Upper lobe of right lung (tissue), 1 donor: ENCODE data around the gene SERPINB5. TPM values are rescaled to one million over a fixed set of nuclear protein-coding genes. Genes with fewer than 3 reads are reported as not detected.

Source experiments
- ATAC-seq: fragments of 200-7000 bp; cut with Tn5 transposase; one replicate; pipeline ENCODE4 v1.9.1; 2020; ENCODE audit warnings: mild to moderate bottlenecking, moderate library complexity
- DNase-seq: peaks from one replicate; pipeline ENCODE4 v3.0.0-alpha.2; 2020
- H3K27ac ChIP-seq: fragments of 200-600 bp; one replicate; pipeline ENCODE4 v1.8.0; 2022
- H3K27me3 ChIP-seq: fragments of 200-600 bp; one replicate; pipeline ENCODE4 v1.8.0; 2022; ENCODE audit warnings: mild to moderate bottlenecking
- H3K36me3 ChIP-seq: fragments of 200-600 bp; one replicate; pipeline ENCODE4 v1.8.0; 2022
- H3K4me1 ChIP-seq: fragments of 200-600 bp; one replicate; pipeline ENCODE4 v1.8.0; 2022
- H3K4me3 ChIP-seq: fragments of 200-600 bp; one replicate; pipeline ENCODE4 v1.8.0; 2022; ENCODE audit warnings: mild to moderate bottlenecking
- H3K9me3 ChIP-seq: fragments of 200-600 bp; one replicate; pipeline ENCODE4 v1.8.0; 2022
- intact Hi-C: fragments of 100-400 bp; cut with DNase I; formaldehyde crosslinking; loops from one replicate; pipeline ENCODE4 v1.11.0; 2022
- total RNA-seq: library from RNA; stranded (reverse); fragmentation: NEBNext Ultra II Directional; extraction: Animal tissue kit (Norgen Biotek cat#: 25700); gene quantifications from one replicate; pipeline ENCODE4 v1.2.1, GENCODE V29; 2021
- TF ChIP-seq, protein P1 (sequence below): fragments of 200-600 bp; IDR thresholded peaks from one replicate; pipeline ENCODE4 v1.8.0; 2022; ENCODE audit warnings: antibody characterized with exemption
- donor health status: DM: no; HTN: yes; CAD: no; lungs with severe emphysema.

SERPINB5 gene
- total RNA-seq, 1 donor from 2014 or later = 0.55 TPM

DNA sequence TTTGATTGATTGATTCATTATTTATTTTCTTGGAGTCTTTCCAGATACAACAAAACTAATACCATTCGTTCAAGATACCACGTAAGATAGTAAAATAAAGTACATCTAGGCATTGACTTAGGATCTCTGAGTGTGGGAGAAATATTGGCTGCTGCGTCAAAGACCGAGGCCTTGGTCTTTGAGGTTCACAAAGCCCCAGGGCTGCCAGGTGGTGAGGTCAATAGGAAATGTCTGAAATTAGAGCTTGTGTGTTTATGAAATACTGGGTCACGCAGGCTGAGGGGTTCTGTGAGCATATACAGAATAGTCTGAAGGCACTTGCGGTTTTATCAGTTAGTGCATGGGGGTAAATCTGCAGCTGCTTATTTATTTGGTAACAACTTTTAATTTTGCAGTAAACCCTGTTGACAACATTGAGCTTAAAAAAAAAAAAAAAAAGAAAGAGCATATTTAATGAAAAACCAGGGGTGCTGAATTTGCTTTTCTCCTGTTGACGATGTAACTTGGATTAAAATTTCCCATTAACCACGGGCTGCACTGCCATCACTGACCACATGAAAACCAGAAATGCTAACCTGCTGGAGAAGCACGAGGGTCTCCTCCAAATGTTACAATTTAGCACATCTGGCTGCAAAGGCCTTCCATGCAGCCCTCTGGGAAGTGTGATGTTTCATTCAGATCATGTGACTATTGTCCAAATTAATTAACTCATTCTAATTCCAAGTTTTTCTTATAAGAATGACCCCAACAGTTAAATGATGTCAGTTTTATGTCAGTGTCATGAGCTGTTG lies 38.3 kb downstream of the SERPINB5 start:
- no peaks in the 10 kb centered on the region for H3K9me3 ChIP-seq
- no peaks in the 10 kb centered on the region for H3K4me1 ChIP-seq
- H3K27me3 ChIP-seq = no peaks in the 10 kb centered on the region
- TF ChIP-seq, protein P1, sequence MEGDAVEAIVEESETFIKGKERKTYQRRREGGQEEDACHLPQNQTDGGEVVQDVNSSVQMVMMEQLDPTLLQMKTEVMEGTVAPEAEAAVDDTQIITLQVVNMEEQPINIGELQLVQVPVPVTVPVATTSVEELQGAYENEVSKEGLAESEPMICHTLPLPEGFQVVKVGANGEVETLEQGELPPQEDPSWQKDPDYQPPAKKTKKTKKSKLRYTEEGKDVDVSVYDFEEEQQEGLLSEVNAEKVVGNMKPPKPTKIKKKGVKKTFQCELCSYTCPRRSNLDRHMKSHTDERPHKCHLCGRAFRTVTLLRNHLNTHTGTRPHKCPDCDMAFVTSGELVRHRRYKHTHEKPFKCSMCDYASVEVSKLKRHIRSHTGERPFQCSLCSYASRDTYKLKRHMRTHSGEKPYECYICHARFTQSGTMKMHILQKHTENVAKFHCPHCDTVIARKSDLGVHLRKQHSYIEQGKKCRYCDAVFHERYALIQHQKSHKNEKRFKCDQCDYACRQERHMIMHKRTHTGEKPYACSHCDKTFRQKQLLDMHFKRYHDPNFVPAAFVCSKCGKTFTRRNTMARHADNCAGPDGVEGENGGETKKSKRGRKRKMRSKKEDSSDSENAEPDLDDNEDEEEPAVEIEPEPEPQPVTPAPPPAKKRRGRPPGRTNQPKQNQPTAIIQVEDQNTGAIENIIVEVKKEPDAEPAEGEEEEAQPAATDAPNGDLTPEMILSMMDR = no peak
- intact Hi-C loops = loop anchor here (10.0 kb wide), 1 partner anchor 60 kb away; no protein-coding TSS in a partner anchor
- no peaks in the 10 kb centered on the region for H3K36me3 ChIP-seq
- DNase-seq = no peak
- ATAC-seq = no peak
- no peak overlapping the region for H3K4me3 ChIP-seq
- no peak overlapping the region for H3K27ac ChIP-seq

DNA sequence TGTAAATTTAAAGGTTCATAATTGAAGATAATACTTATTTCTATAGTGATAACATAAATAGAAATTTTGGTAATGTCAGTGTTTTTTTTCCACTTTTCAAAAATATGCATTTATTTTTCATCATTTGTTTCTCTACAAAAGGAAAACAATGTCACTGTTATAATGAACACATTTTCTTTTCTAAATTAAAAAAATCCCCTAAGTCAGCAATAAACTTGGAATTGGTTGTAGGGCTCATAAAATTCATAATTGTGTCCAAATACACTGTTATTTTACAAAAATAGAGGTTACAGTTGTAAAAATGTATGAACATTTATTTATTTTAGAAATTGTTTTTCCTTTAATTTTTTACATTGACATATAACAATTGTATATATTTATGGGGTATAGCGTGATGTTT lies 39.0 kb downstream of the SERPINB5 start:
- no peak for DNase-seq
- H3K27me3 ChIP-seq = no peaks in the 10 kb centered on the region
- H3K27ac ChIP-seq = no peak overlapping the region
- no peaks in the 10 kb centered on the region for H3K4me1 ChIP-seq
- intact Hi-C loops = loop anchor here (10.0 kb wide), 1 partner anchor 59 kb away; no protein-coding TSS in a partner anchor
- no peak overlapping the region for H3K4me3 ChIP-seq
- TF ChIP-seq, protein P1 = no peak
- H3K9me3 ChIP-seq = no peaks in the 10 kb centered on the region
- ATAC-seq = no peak
- no peaks in the 10 kb centered on the region for H3K36me3 ChIP-seq

GRCh38 chr18:63518178-63519012 lies 41.6 kb downstream of the SERPINB5 start:
- Histone ChIP-seq H3K36me3 (no peaks in the 10 kb centered on the region), H3K4me3 (no peak overlapping the region), H3K9me3 (no peaks in the 10 kb centered on the region), H3K27ac (no peak overlapping the region), H3K4me1 (no peaks in the 10 kb centered on the region), H3K27me3 (no peaks in the 10 kb centered on the region)
- peak; percentile 96 for ATAC-seq
- intact Hi-C loops = loop anchor here (10.0 kb wide), 1 partner anchor 56 kb away; no protein-coding TSS in a partner anchor
- DNase-seq = no peak
- TF ChIP-seq, protein P1 = peak; percentile 76

DNA sequence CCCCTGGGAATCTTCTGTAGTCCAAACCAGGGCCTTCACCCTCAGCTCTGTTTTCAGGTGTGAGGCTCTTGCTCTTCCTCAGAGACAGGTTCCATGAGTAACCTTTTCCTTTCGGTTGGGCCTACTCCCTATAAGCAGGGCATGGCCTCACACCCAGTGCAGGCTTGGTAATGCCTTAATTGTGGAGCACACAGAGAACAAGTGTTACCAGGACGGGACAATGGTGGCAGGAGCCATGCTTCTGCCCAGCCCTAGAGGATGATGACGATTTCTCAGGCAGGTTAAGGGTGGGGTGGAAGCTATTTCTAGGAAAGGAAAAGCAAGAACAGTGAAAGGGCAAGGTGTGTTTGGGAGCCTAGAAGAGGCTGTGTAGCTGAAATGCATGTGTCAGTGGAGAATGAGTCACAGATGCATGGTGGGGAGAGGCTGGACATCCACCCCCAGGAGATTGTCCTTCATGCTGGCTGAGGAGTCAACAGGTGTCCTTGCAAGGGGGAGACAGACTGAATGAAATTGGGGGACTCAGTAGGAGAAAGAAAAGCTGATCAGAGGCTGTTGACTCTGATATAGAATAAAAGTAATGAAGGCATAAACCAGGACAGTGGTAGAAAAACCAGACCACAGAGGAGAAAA lies 43.4 kb downstream of the SERPINB5 start:
- DNase-seq = no peak
- H3K4me3 ChIP-seq = no peak overlapping the region
- TF ChIP-seq, protein P1 = no peak
- no peaks in the 10 kb centered on the region for H3K9me3 ChIP-seq
- H3K27ac ChIP-seq = no peak overlapping the region
- ATAC-seq = no peak
- H3K27me3 ChIP-seq = no peaks in the 10 kb centered on the region
- H3K36me3 ChIP-seq = no peaks in the 10 kb centered on the region
- intact Hi-C loops = no loop called here
- no peaks in the 10 kb centered on the region for H3K4me1 ChIP-seq

- intact Hi-C loops = no loop called here
- TF ChIP-seq, protein P1 = no peak
- DNase-seq (no peak), ATAC-seq (no peak)
- no peak overlapping the region for H3K4me3 ChIP-seq
- no peaks in the 10 kb centered on the region for H3K4me1 ChIP-seq
- H3K9me3 ChIP-seq = no peaks in the 10 kb centered on the region
- H3K36me3 ChIP-seq = no peaks in the 10 kb centered on the region
- no peaks in the 10 kb centered on the region for H3K27me3 ChIP-seq
- no peak overlapping the region for H3K27ac ChIP-seq
These were observed 46.9 kb downstream of the SERPINB5 start for GRCh38 chr18:63523660-63524059.
